CD4-positive, alpha-beta memory T cell (primary cell): ENCODE results near the gene CSF3. TPM values are rescaled to one million over a fixed set of nuclear protein-coding genes. Genes with fewer than 3 reads are reported as not detected.

Experiments
- CTCF ChIA-PET: fragments of 350-600 bp; sonication (Branson Sonifier 250); formaldehyde crosslinking; loops from one replicate; lab custom pipeline; 2021; ENCODE audit warnings: inconsistent platforms; ENCODE audit not compliant: partially characterized antibody; lab: Charles Lee
- POLR2A ChIA-PET: fragments of 350-600 bp; sonication (Branson Sonifier 250); formaldehyde crosslinking; loops from one replicate; lab custom pipeline; 2021; ENCODE audit not compliant: partially characterized antibody; lab: Charles Lee
- DNase-seq, 5 donors: peaks; one replicate each; pipeline versions ENCODE4 v3.0.0 to v3.0.0-alpha.2; 2020 to 2022; ENCODE audit warnings: mixed read lengths in 1 of 5
- H3K27ac ChIP-seq: one replicate; pipeline ENCODE4 v1.7.0; 2013; ENCODE audit warnings: low read depth, low read length
- H3K27me3 ChIP-seq: 2 replicates; pipeline ENCODE4 v1.7.0; 2013; ENCODE audit warnings: mild to moderate bottlenecking, low read length, moderate library complexity; ENCODE audit not compliant: insufficient read depth
- H3K36me3 ChIP-seq: 2 replicates; pipeline ENCODE4 v1.7.0; 2013; ENCODE audit warnings: mild to moderate bottlenecking, low read length, moderate library complexity; ENCODE audit not compliant: insufficient read depth
- H3K4me1 ChIP-seq: 2 replicates; pipeline ENCODE4 v1.7.0; 2013; ENCODE audit warnings: mild to moderate bottlenecking, low read length, moderate library complexity; ENCODE audit not compliant: insufficient read depth
- H3K4me3 ChIP-seq, 2 donors: one replicate each; pipeline ENCODE4 v1.7.0; 2013; ENCODE audit warnings: low read length in 2 of 2, mild to moderate bottlenecking in 1 of 2
- H3K9me3 ChIP-seq, 2 donors: one replicate each; pipeline ENCODE4 v1.7.0; 2013; ENCODE audit warnings: low read length in 2 of 2, control low read depth in 1 of 2; ENCODE audit not compliant: control insufficient read depth in 1 of 2
- H3K27ac Mint-ChIP-seq, 7 donors: one replicate each; pipeline ENCODE4 v1.8.0; 2020 to 2021; ENCODE audit warnings: mixed read lengths in 7 of 7, mild to moderate bottlenecking in 6 of 7, inconsistent platforms in 3 of 7, moderate library complexity in 3 of 7
- H3K27me3 Mint-ChIP-seq, 2 donors: one replicate each; pipeline ENCODE4 v1.8.0; 2020 to 2021; ENCODE audit warnings: mixed read lengths in 2 of 2
- H3K36me3 Mint-ChIP-seq, 2 donors: one replicate each; pipeline ENCODE4 v1.8.0; 2020 to 2021; ENCODE audit warnings: mixed read lengths in 2 of 2, inconsistent platforms in 1 of 2, mild to moderate bottlenecking in 1 of 2
- H3K4me1 Mint-ChIP-seq, 4 donors: one replicate each; pipeline ENCODE4 v1.8.0; 2020 to 2021; ENCODE audit warnings: mixed read lengths in 4 of 4, mild to moderate bottlenecking in 1 of 4
- H3K4me3 Mint-ChIP-seq, 8 donors: one replicate each; pipeline ENCODE4 v1.8.0; 2020 to 2021; ENCODE audit warnings: mixed read lengths in 8 of 8, mild to moderate bottlenecking in 7 of 8, moderate library complexity in 6 of 8, inconsistent platforms in 3 of 8
- H3K9me3 Mint-ChIP-seq, 8 donors: one replicate each; pipeline ENCODE4 v1.8.0; 2020 to 2021; ENCODE audit warnings: mixed read lengths in 8 of 8, mild to moderate bottlenecking in 5 of 8, inconsistent platforms in 3 of 8, moderate library complexity in 1 of 8
- intact Hi-C: fragments of 100-400 bp; cut with micrococcal nuclease; formaldehyde crosslinking; loops from one replicate; pipeline ENCODE4 v1.15.1; 2023
- polyA plus RNA-seq, 2 donors: library from polyadenylated mRNA; unstranded; fragments of 300-500 nt; fragmentation: Illumina TruSeq; gene quantifications; one replicate each; pipeline ENCODE4 v1.2.3, GENCODE V29; 2021
- total RNA-seq, 2 experiments: library from RNA; stranded (reverse); gene quantifications; one replicate each; pipeline ENCODE4 v1.2.3, GENCODE V29; 2021

CSF3 gene
- total and polyA plus RNA-seq, 4 experiments from 2014 or later: not detected

GRCh38 chr17:40027614-40028012 lies 12.4 kb downstream of the CSF3 start:
- H3K27me3 ChIP-seq: no peaks in the 10 kb centered on the region
- no peak for DNase-seq
- Mint-ChIP-seq H3K27ac (no peak overlapping the region), H3K27me3 (no peaks in the 10 kb centered on the region), H3K4me3 (no peak overlapping the region), H3K36me3 (peaks cover 37 to 59% of the 10 kb centered on the region in 2 donors), H3K4me1 (peaks cover 19 to 24% (median 21%) of the 10 kb centered on the region in 4 donors), H3K9me3 (no peaks in the 10 kb centered on the region)
- CTCF ChIA-PET: interaction anchor here (0.7 to 9.3 kb wide), 30 partner anchors 10 to 215 kb away, joined by 3 to 166 read pairs (median 4); partner anchors contain the start of genes CSF3, MED24 and NR1D1
- intact Hi-C loops: loop anchor here (1.0 to 2.0 kb wide), 3 partner anchors 14 to 405 kb away; no protein-coding TSS in a partner anchor
- H3K9me3 ChIP-seq: no peaks in the 10 kb centered on the region
- H3K27ac ChIP-seq: no peak overlapping the region
- peaks cover 55% of the 10 kb centered on the region for H3K36me3 ChIP-seq
- POLR2A ChIA-PET: interaction anchor here (0.6 to 1.1 kb wide), 4 partner anchors 11 to 84 kb away, joined by 3 to 6 read pairs (median 4); no protein-coding TSS in a partner anchor
- peaks cover 25% of the 10 kb centered on the region for H3K4me1 ChIP-seq
- H3K4me3 ChIP-seq: no peak overlapping the region

- intact Hi-C loops: no loop called here
- no peaks in the 10 kb centered on the region for H3K9me3 Mint-ChIP-seq
- CTCF ChIA-PET: interaction anchor here (0.7 to 9.3 kb wide), 10 partner anchors 9 to 139 kb away, joined by 3 to 166 read pairs (median 10); partner anchors contain the start of genes CSF3 and MED24
Observed at GRCh38 chr17:40028595-40028994, 13.4 kb downstream of the CSF3 start.

GRCh38 chr17:40031706-40032105 lies 16.5 kb downstream of the CSF3 start:
- H3K9me3 Mint-ChIP-seq: no peaks in the 10 kb centered on the region
- ChIA-PET CTCF (interaction anchor here (1.1 to 9.3 kb wide), 3 partner anchors 19 to 55 kb away, joined by 4 to 166 read pairs (median 4); partner anchors contain the start of gene CSF3), POLR2A (no interaction called here)
- H3K9me3 ChIP-seq: no peaks in the 10 kb centered on the region
- no peaks in the 10 kb centered on the region for H3K27me3 ChIP-seq
- H3K4me3 Mint-ChIP-seq: no peak overlapping the region
- peak overlapping the region in 1 of 7 donors; percentile 36 for H3K27ac Mint-ChIP-seq
- H3K4me3 ChIP-seq: no peak overlapping the region
- no peaks in the 10 kb centered on the region for H3K27me3 Mint-ChIP-seq
- intact Hi-C loops: no loop called here
- DNase-seq: no peak
- H3K36me3 Mint-ChIP-seq: peaks cover 36 to 57% of the 10 kb centered on the region in 2 donors
- H3K27ac ChIP-seq: no peak overlapping the region
- H3K4me1 ChIP-seq: peaks cover 6% of the 10 kb centered on the region
- H3K4me1 Mint-ChIP-seq: peaks cover 5 to 8% (median 6%) of the 10 kb centered on the region in 4 donors
- H3K36me3 ChIP-seq: peaks cover 58% of the 10 kb centered on the region

More at GRCh38 chr17:40028595-40028994, 13.4 kb downstream of the CSF3 start:
- H3K27me3 ChIP-seq: no peaks in the 10 kb centered on the region
- H3K4me1 ChIP-seq: peaks cover 25% of the 10 kb centered on the region
- no peak overlapping the region for H3K4me3 ChIP-seq
- H3K36me3 Mint-ChIP-seq: peaks cover 39 to 57% of the 10 kb centered on the region in 2 donors
- POLR2A ChIA-PET: no interaction called here
- peaks cover 58% of the 10 kb centered on the region for H3K36me3 ChIP-seq
- H3K4me1 Mint-ChIP-seq: peaks cover 19 to 24% (median 21%) of the 10 kb centered on the region in 4 donors
- no peak overlapping the region for H3K27ac ChIP-seq
- H3K27ac Mint-ChIP-seq: no peak overlapping the region
- H3K27me3 Mint-ChIP-seq: no peaks in the 10 kb centered on the region
- no peak for DNase-seq
- no peaks in the 10 kb centered on the region for H3K9me3 ChIP-seq
- H3K4me3 Mint-ChIP-seq: no peak overlapping the region

GRCh38 chr17:40032322-40033320 lies 17.4 kb downstream of the CSF3 start:
- DNase-seq: no peak
- peaks cover 36 to 53% of the 10 kb centered on the region in 2 donors for H3K36me3 Mint-ChIP-seq
- H3K36me3 ChIP-seq: peaks cover 57% of the 10 kb centered on the region
- ChIA-PET CTCF (interaction anchor here (1.1 to 9.3 kb wide), 3 partner anchors 20 to 54 kb away, joined by 4 to 166 read pairs (median 4); partner anchors contain the start of gene CSF3), POLR2A (no interaction called here)
- H3K4me3 Mint-ChIP-seq: no peak overlapping the region
- no peaks in the 10 kb centered on the region for H3K4me1 ChIP-seq
- no peaks in the 10 kb centered on the region for H3K27me3 Mint-ChIP-seq
- H3K27ac Mint-ChIP-seq: peak overlapping the region in 1 of 7 donors; percentile 24
- no peaks in the 10 kb centered on the region for H3K9me3 ChIP-seq
- no peaks in the 10 kb centered on the region for H3K27me3 ChIP-seq
- H3K4me3 ChIP-seq: no peak overlapping the region
- intact Hi-C loops: no loop called here
- no peaks in the 10 kb centered on the region for H3K9me3 Mint-ChIP-seq
- no peak overlapping the region for H3K27ac ChIP-seq
- H3K4me1 Mint-ChIP-seq: peaks cover 0 to 4% (median 0%) of the 10 kb centered on the region in 4 donors

- ChIA-PET POLR2A (no interaction called here), CTCF (interaction anchor here (1.6 kb wide), 1 partner anchor 33 kb away, joined by 4 read pairs; no protein-coding TSS in a partner anchor)
- no peaks in the 10 kb centered on the region for H3K27me3 Mint-ChIP-seq
- no peak for DNase-seq
- H3K27ac Mint-ChIP-seq: no peak overlapping the region
- peaks cover 0 to 3% (median 0%) of the 10 kb centered on the region in 4 donors for H3K4me1 Mint-ChIP-seq
- Histone ChIP-seq H3K9me3 (no peaks in the 10 kb centered on the region), H3K4me3 (no peak overlapping the region), H3K27ac (no peak overlapping the region), H3K4me1 (no peaks in the 10 kb centered on the region), H3K36me3 (peaks cover 57% of the 10 kb centered on the region), H3K27me3 (no peaks in the 10 kb centered on the region)
- no peak overlapping the region for H3K4me3 Mint-ChIP-seq
- intact Hi-C loops: no loop called here
- H3K9me3 Mint-ChIP-seq: no peaks in the 10 kb centered on the region
- peaks cover 36 to 50% of the 10 kb centered on the region in 2 donors for H3K36me3 Mint-ChIP-seq
Observed at GRCh38 chr17:40033339-40033738, 18.1 kb downstream of the CSF3 start.

- ChIA-PET POLR2A (no interaction called here), CTCF (interaction anchor here (1.0 to 1.6 kb wide), 3 partner anchors 8 to 134 kb away, joined by 3 to 5 read pairs (median 3); no protein-coding TSS in a partner anchor)
- Mint-ChIP-seq H3K27me3 (no peaks in the 10 kb centered on the region), H3K9me3 (no peaks in the 10 kb centered on the region), H3K4me1 (peaks cover 0 to 5% (median 2%) of the 10 kb centered on the region in 4 donors), H3K36me3 (peaks cover 28 to 40% of the 10 kb centered on the region in 2 donors), H3K4me3 (no peak overlapping the region), H3K27ac (no peak overlapping the region)
- Histone ChIP-seq H3K27me3 (no peaks in the 10 kb centered on the region), H3K27ac (no peak overlapping the region), H3K4me3 (no peak overlapping the region), H3K4me1 (no peaks in the 10 kb centered on the region), H3K9me3 (no peaks in the 10 kb centered on the region), H3K36me3 (peaks cover 45% of the 10 kb centered on the region)
- no peak for DNase-seq
- intact Hi-C loops: no loop called here
Observed at GRCh38 chr17:40034426-40035161, 19.4 kb downstream of the CSF3 start.
